ENCODE results near the gene SLC5A9. TPM values are rescaled to one million over a fixed set of nuclear protein-coding genes. Genes with fewer than 3 reads are reported as not detected.

The SLC5A9 gene
- total and polyA plus RNA-seq, 9 of the 15 experiments (the other 6 are each of a cell fraction or from before 2014, with no cell fraction given): not detected

GRCh38 chr1:48291421-48291820 lies 68.9 kb downstream of the SLC5A9 start (continued):
- TF ChIP-seq OTX1 (CRISPR knock-in tag; IDR thresholded peaks at IDR 0.05): no peak
- TF ChIP-seq STAT5B (CRISPR knock-in tag; IDR thresholded peaks at IDR 0.05): no peak
- TF ChIP-seq ETV6 (IDR thresholded peaks at IDR 0.05; ENCODE audit: borderline replicate concordance in 1 of 2, low read depth in 2 of 2, low read length in 1 of 2): no peak
- TF ChIP-seq ETV6 (CRISPR knock-in tag; IDR thresholded peaks at IDR 0.05; ENCODE audit: borderline replicate concordance): no peak
- no peak for TF ChIP-seq NFATC3 (IDR thresholded peaks at IDR 0.05)
- no peak for TF ChIP-seq FOXM1 (IDR thresholded peaks at IDR 0.05; ENCODE audit: low read depth)
- no peak for TF ChIP-seq FOXM1 (CRISPR knock-in tag; IDR thresholded peaks at IDR 0.05; ENCODE audit: low read depth)
- TF ChIP-seq MTA2 (IDR thresholded peaks at IDR 0.05; ENCODE audit: low read depth): no peak
- TF ChIP-seq, protein P1, sequence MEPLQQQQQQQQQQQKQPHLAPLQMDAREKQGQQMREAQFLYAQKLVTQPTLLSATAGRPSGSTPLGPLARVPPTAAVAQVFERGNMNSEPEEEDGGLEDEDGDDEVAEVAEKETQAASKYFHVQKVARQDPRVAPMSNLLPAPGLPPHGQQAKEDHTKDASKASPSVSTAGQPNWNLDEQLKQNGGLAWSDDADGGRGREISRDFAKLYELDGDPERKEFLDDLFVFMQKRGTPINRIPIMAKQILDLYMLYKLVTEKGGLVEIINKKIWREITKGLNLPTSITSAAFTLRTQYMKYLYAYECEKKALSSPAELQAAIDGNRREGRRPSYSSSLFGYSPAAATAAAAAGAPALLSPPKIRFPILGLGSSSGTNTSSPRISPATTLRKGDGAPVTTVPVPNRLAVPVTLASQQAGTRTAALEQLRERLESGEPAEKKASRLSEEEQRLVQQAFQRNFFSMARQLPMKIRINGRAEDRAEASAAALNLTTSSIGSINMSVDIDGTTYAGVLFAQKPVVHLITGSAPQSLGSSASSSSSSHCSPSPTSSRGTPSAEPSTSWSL (CRISPR knock-in tag; IDR thresholded peaks at IDR 0.05; ENCODE audit: borderline replicate concordance): no peak
- TF ChIP-seq SREBF1 (IDR thresholded peaks at IDR 0.05; ENCODE audit: borderline replicate concordance, low read depth, low read length): no peak
- TF ChIP-seq, protein P2, sequence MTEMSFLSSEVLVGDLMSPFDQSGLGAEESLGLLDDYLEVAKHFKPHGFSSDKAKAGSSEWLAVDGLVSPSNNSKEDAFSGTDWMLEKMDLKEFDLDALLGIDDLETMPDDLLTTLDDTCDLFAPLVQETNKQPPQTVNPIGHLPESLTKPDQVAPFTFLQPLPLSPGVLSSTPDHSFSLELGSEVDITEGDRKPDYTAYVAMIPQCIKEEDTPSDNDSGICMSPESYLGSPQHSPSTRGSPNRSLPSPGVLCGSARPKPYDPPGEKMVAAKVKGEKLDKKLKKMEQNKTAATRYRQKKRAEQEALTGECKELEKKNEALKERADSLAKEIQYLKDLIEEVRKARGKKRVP (CRISPR knock-in tag; IDR thresholded peaks at IDR 0.05): no peak
- TF ChIP-seq MAFG (tag; conservative IDR thresholded peaks at IDR 0.05): no peak
- TF ChIP-seq TAF1 (IDR thresholded peaks at IDR 0.05; ENCODE audit: control insufficient read depth, extremely low read depth, insufficient read depth, low read length, severe bottlenecking): no peak
- TF ChIP-seq CHD7 (IDR thresholded peaks at IDR 0.05; ENCODE audit: low read depth, low read length): no peak
- TF ChIP-seq EGR1 (conservative IDR thresholded peaks at IDR 0.05): no peak
